GM21381 (cell line): Measurements from ENCODE around the gene SMC1B.

Experiments
- ATAC-seq: cut with Tn5 transposase; IDR thresholded peaks from one replicate; pipeline ENCODE4 v1.9.1; 2021; ENCODE audit warnings: mild to moderate bottlenecking, moderate library complexity; ENCODE audit not compliant: unreplicated experiment

SMC1B gene

GRCh38 chr22:45322873-45323525 is 90.4 kb downstream of the SMC1B start:
- no peak for ATAC-seq

GRCh38 chr22:45321827-45322226 is 91.6 kb downstream of the SMC1B start:
- no peak for ATAC-seq

GRCh38 chr22:45320357-45320976 is 92.9 kb downstream of the SMC1B start:
- ATAC-seq, result no peak

- no peak for ATAC-seq
These were observed 94.1 kb downstream of the SMC1B start for GRCh38 chr22:45319324-45319685.

GRCh38 chr22:45318558-45319323 is 94.7 kb downstream of the SMC1B start:
- peak; percentile 39 for ATAC-seq

- ATAC-seq, result peak; percentile 58
These were observed 95.2 kb downstream of the SMC1B start for GRCh38 chr22:45318168-45318557.

GRCh38 chr22:45317551-45318167 is 95.7 kb downstream of the SMC1B start:
- ATAC-seq, result no peak

GRCh38 chr22:45316796-45317526 is 96.4 kb downstream of the SMC1B start:
- no peak for ATAC-seq

GRCh38 chr22:45314786-45315185 is 98.6 kb downstream of the SMC1B start:
- ATAC-seq, result no peak

GRCh38 chr22:45314054-45314721 is 99.2 kb downstream of the SMC1B start:
- ATAC-seq, result no peak

- ATAC-seq, result no peak
These were observed 100.5 kb downstream of the SMC1B start for GRCh38 chr22:45312856-45313255.

- no peak for ATAC-seq
These were observed 101.0 kb downstream of the SMC1B start for GRCh38 chr22:45312415-45312814.

GRCh38 chr22:45310977-45311531 is 102.3 kb downstream of the SMC1B start:
- no peak for ATAC-seq

GRCh38 chr22:45310331-45310976 is 102.9 kb downstream of the SMC1B start:
- ATAC-seq, result no peak

GRCh38 chr22:45309422-45310227 is 103.8 kb downstream of the SMC1B start, which contains the start of gene FAM118A:
FAM118A (plus strand) TSS chr22:45309934; CDS start chr22:45322380, 12,446 bp downstream.
- peak; percentile 82 for ATAC-seq

- ATAC-seq, result no peak
These were observed 104.4 kb downstream of the SMC1B start for GRCh38 chr22:45308957-45309421.

- ATAC-seq, result no peak
These were observed 104.9 kb downstream of the SMC1B start for GRCh38 chr22:45308391-45308956.

- ATAC-seq, result no peak
These were observed 107.3 kb downstream of the SMC1B start for GRCh38 chr22:45306139-45306538.
